Suprapubic skin (tissue), 4 donors: ENCODE data around the gene IBA57.

Source experiments
- CTCF ChIP-seq, 2 donors: fragments of 200-600 bp in 1 of 2; fragments of 450-650 bp in 1 of 2; sonication (generic) in 1 of 2; IDR thresholded peaks; one replicate each; pipeline ENCODE4 v1.5.1; 2016 to 2019; ENCODE audit warnings: antibody characterized with exemption in 2 of 2, mild to moderate bottlenecking in 1 of 2, moderate library complexity in 1 of 2
- POLR2A ChIP-seq, 2 donors: fragments of 450-650 bp; IDR thresholded peaks; one replicate each; pipeline ENCODE4 v1.6.1; 2017; ENCODE audit warnings: antibody characterized with exemption in 2 of 2, mild to moderate bottlenecking in 2 of 2, moderate library complexity in 2 of 2
- POLR2AphosphoS5 ChIP-seq, 3 donors: sonication (generic); formaldehyde crosslinking; IDR thresholded peaks; one replicate each; pipeline ENCODE4 v1.6.1; 2017; ENCODE audit warnings: antibody characterized with exemption in 3 of 3

- TF ChIP-seq CTCF (IDR thresholded peaks at IDR 0.05) (no peak), POLR2AphosphoS5 (IDR thresholded peaks at IDR 0.05) (no peak), POLR2A (IDR thresholded peaks at IDR 0.05) (no peak)
Observed at GRCh38 chr1:228209657-228210056, 44.1 kb downstream of the IBA57 start.
